H1 (cell line): ENCODE measurements around the gene GTF2A1. TPM values are rescaled to one million over a fixed set of nuclear protein-coding genes. Genes with fewer than 3 reads are reported as not detected.

Experiments
- CTCF ChIA-PET: fragments of 300-600 bp; sonication (Branson Sonifier 250); formaldehyde crosslinking; loops from one replicate; lab custom pipeline; 2021; ENCODE audit not compliant: partially characterized antibody; lab: Charles Lee
- POLR2A ChIA-PET: fragments of 300-600 bp; sonication (Branson Sonifier 250); formaldehyde crosslinking; loops from one replicate; lab custom pipeline; 2021; ENCODE audit warnings: inconsistent platforms; ENCODE audit not compliant: partially characterized antibody; lab: Charles Lee
- DNase-seq, 2 experiments: peaks; one replicate each; pipeline versions ENCODE4 v3.0.0 to v3.0.0-alpha.2; 2010 to 2022; ENCODE audit warnings: low spot score in 2 of 2, low read depth in 1 of 2, mixed read lengths in 1 of 2
- FAIRE-seq: peaks from 2 replicates; lab custom pipeline; 2011; peaks lifted over from hg19 to GRCh38; lab: Jason Lieb, UNC
- H2AFZ ChIP-seq: 2 replicates; pipeline ENCODE4 v1.8.1; 2012; ENCODE audit warnings: low read length, inconsistent platforms
- H2AK5ac ChIP-seq: 2 replicates; pipeline ENCODE4 v1.6.1; 2013; ENCODE audit warnings: low read depth, low read length
- H2BK120ac ChIP-seq: replicated peaks from 2 replicates; pipeline ENCODE3; 2013; ENCODE audit warnings: low read depth, low read length, inconsistent platforms
- H2BK12ac ChIP-seq: 2 replicates; pipeline ENCODE4 v1.6.1; 2013; ENCODE audit warnings: low read depth, low read length
- H2BK15ac ChIP-seq: 2 replicates; pipeline ENCODE4 v1.6.1; 2013; ENCODE audit warnings: low read length
- H2BK20ac ChIP-seq: 2 replicates; pipeline ENCODE4 v1.6.1; 2013; ENCODE audit warnings: low read length
- H2BK5ac ChIP-seq: 2 replicates; pipeline ENCODE4 v1.6.1; 2013; ENCODE audit warnings: low read depth, low read length
- H3K14ac ChIP-seq: 2 replicates; pipeline ENCODE4 v1.6.1; 2013; ENCODE audit warnings: inconsistent platforms; ENCODE audit not compliant: insufficient read length
- H3K18ac ChIP-seq: 2 replicates; pipeline ENCODE4 v1.6.1; 2013; ENCODE audit warnings: low read length; ENCODE audit errors: extremely low read depth
- H3K23ac ChIP-seq: 2 replicates; pipeline ENCODE4 v1.6.1; 2013; ENCODE audit warnings: inconsistent platforms; ENCODE audit not compliant: insufficient read length
- H3K23me2 ChIP-seq: 2 replicates; pipeline ENCODE4 v1.6.1; 2013; ENCODE audit warnings: low read depth, low read length
- H3K27ac ChIP-seq: 2 replicates; pipeline ENCODE4 v1.6.1; 2011; ENCODE audit warnings: low read depth, low read length, inconsistent platforms
- H3K27me3 ChIP-seq, 4 experiments: replicated peaks in 1 of 4; 1 replicate in 1 of 4; 2 replicates in 3 of 4; pipeline versions ENCODE4 v1.6.1 to v1.8.1; 2011 to 2013; ENCODE audit warnings: low read length in 3 of 4, mild to moderate bottlenecking in 3 of 4, inconsistent platforms in 2 of 4, mixed read lengths in 2 of 4, moderate library complexity in 1 of 4; ENCODE audit not compliant: control insufficient read depth in 3 of 4, insufficient read depth in 3 of 4; ENCODE audit errors: extremely low read depth in 1 of 4
- H3K36me3 ChIP-seq, 4 experiments: 2 replicates each; pipeline versions ENCODE4 v1.6.1 to v1.8.1; 2011 to 2013; ENCODE audit warnings: mild to moderate bottlenecking in 4 of 4, low read length in 3 of 4, moderate library complexity in 2 of 4, control low read depth in 1 of 4, inconsistent platforms in 1 of 4; ENCODE audit not compliant: insufficient read depth in 4 of 4, control insufficient read depth in 2 of 4
- H3K4ac ChIP-seq: replicated peaks from 2 replicates; pipeline ENCODE3; 2013; ENCODE audit warnings: low read length, low read depth, mixed read lengths, inconsistent platforms; ENCODE audit not compliant: insufficient read length
- H3K4me1 ChIP-seq, 4 experiments: replicated peaks in 1 of 4; 1 replicate in 1 of 4; 2 replicates in 3 of 4; pipeline versions ENCODE4 v1.6.1 to v1.8.1; 2011 to 2013; ENCODE audit warnings: low read length in 3 of 4, inconsistent platforms in 2 of 4, mixed read lengths in 1 of 4; ENCODE audit not compliant: insufficient read depth in 4 of 4, control insufficient read depth in 3 of 4
- H3K4me2 ChIP-seq, 2 experiments: 2 replicates each; pipeline versions ENCODE4 v1.6.1 to v1.8.1; 2011 to 2013; ENCODE audit warnings: low read depth in 2 of 2, low read length in 2 of 2, control low read depth in 1 of 2, inconsistent platforms in 1 of 2, mild to moderate bottlenecking in 1 of 2; ENCODE audit not compliant: insufficient read depth in 1 of 2
- H3K4me3 ChIP-seq, 4 experiments: fragments of 200-600, 300-600 bp in 1 of 4; sonication (generic), shearing (Covaris generic), sonication (Bioruptor Twin) in 1 of 4; 2 replicates each; pipeline versions ENCODE4 v1.5.1 to v1.8.1; 2011 to 2016; ENCODE audit warnings: low read length in 4 of 4, low read depth in 3 of 4, control low read depth in 2 of 4, inconsistent platforms in 2 of 4, mild to moderate bottlenecking in 2 of 4, mixed read lengths in 1 of 4, moderate library complexity in 1 of 4; ENCODE audit not compliant: insufficient read depth in 2 of 4; ENCODE audit errors: extremely low read depth in 1 of 4
- H3K56ac ChIP-seq: replicated peaks from 2 replicates; pipeline ENCODE3; 2013; ENCODE audit warnings: low read depth, mild to moderate bottlenecking, mixed read lengths, low read length, inconsistent platforms; ENCODE audit not compliant: insufficient read length
- H3K79me1 ChIP-seq: 2 replicates; pipeline ENCODE4 v1.6.1; 2013; ENCODE audit warnings: low read depth, low read length, control low read depth
- H3K79me2 ChIP-seq, 2 experiments: 2 replicates each; pipeline versions ENCODE4 v1.6.1 to v1.8.1; 2012 to 2013; ENCODE audit warnings: low read length in 2 of 2, mild to moderate bottlenecking in 2 of 2, inconsistent platforms in 1 of 2; ENCODE audit not compliant: insufficient read depth in 2 of 2, control insufficient read depth in 1 of 2
- H3K9ac ChIP-seq, 4 experiments: replicated peaks in 1 of 4; 1 replicate in 1 of 4; 2 replicates in 3 of 4; pipeline versions ENCODE4 v1.6.1 to v1.8.1; 2011 to 2013; ENCODE audit warnings: low read depth in 3 of 4, low read length in 3 of 4, control low read depth in 2 of 4, mild to moderate bottlenecking in 2 of 4, moderate library complexity in 2 of 4, inconsistent platforms in 1 of 4; ENCODE audit errors: extremely low read depth in 1 of 4
- H3K9me3 ChIP-seq, 2 experiments: 2 replicates each; pipeline versions ENCODE4 v1.6.1 to v1.8.1; 2012 to 2013; ENCODE audit warnings: mild to moderate bottlenecking in 2 of 2, moderate library complexity in 2 of 2, control low read depth in 1 of 2, inconsistent platforms in 1 of 2, low read depth in 1 of 2, low read length in 1 of 2, mixed read lengths in 1 of 2; ENCODE audit not compliant: insufficient read depth in 2 of 2
- H4K20me1 ChIP-seq, 2 experiments: replicated peaks in 1 of 2; 2 replicates each; pipeline versions ENCODE3 to v1.8.1; 2011 to 2013; ENCODE audit warnings: inconsistent platforms in 2 of 2, low read length in 2 of 2, mild to moderate bottlenecking in 1 of 2; ENCODE audit not compliant: insufficient read depth in 2 of 2, control insufficient read depth in 1 of 2
- H4K5ac ChIP-seq: 2 replicates; pipeline ENCODE4 v1.6.1; 2013; ENCODE audit warnings: low read length, low read depth, mixed read lengths, inconsistent platforms; ENCODE audit not compliant: insufficient read length
- H4K8ac ChIP-seq: 2 replicates; pipeline ENCODE4 v1.8.0; 2013; ENCODE audit warnings: mild to moderate bottlenecking, moderate library complexity, low read length, inconsistent platforms; ENCODE audit not compliant: insufficient read depth; ENCODE audit errors: extremely low read depth
- H4K91ac ChIP-seq: replicated peaks from 2 replicates; pipeline ENCODE3; 2013; ENCODE audit warnings: low read length, mixed read lengths, inconsistent platforms; ENCODE audit not compliant: insufficient read length
- BRCA1 ChIP-seq: IDR thresholded peaks from 2 replicates; pipeline ENCODE4 v1.6.1; 2012; ENCODE audit warnings: low read depth, low read length, improper control_type of control experiment
- CBX8 ChIP-seq: fragments of 300-800, 300-1000 bp; sonication (generic); IDR thresholded peaks from 2 replicates; pipeline ENCODE4 v1.7.1; 2016; ENCODE audit warnings: low read depth, low read length, borderline replicate concordance
- CHD2 ChIP-seq: IDR thresholded peaks from 2 replicates; pipeline ENCODE4 v1.6.1; 2012; ENCODE audit warnings: low read length, improper control_type of control experiment
- CREB1 ChIP-seq: IDR thresholded peaks from 2 replicates; pipeline ENCODE4 v1.6.1; 2012; ENCODE audit warnings: inconsistent platforms
- EP300 ChIP-seq, 2 experiments: IDR thresholded peaks; 1 replicate in 1 of 2; 2 replicates in 1 of 2; pipeline ENCODE4 v1.6.1; 2011 to 2012; ENCODE audit warnings: low read depth in 2 of 2, low read length in 2 of 2, mild to moderate bottlenecking in 2 of 2, borderline replicate concordance in 1 of 2, inconsistent platforms in 1 of 2, moderate library complexity in 1 of 2
- EZH2 ChIP-seq: fragments of 200-600 bp; sonication (generic); IDR thresholded peaks from 2 replicates; pipeline ENCODE4 v1.7.1; 2012; ENCODE audit warnings: low read depth, mild to moderate bottlenecking, moderate library complexity, low read length, inconsistent platforms; ENCODE audit not compliant: severe bottlenecking
- FOSL1 ChIP-seq: IDR thresholded peaks from 2 replicates; pipeline ENCODE4 v1.6.1; 2011; ENCODE audit warnings: mild to moderate bottlenecking, low read depth, low read length, moderate library complexity; ENCODE audit not compliant: insufficient read depth
- JUN ChIP-seq: IDR thresholded peaks from 2 replicates; pipeline ENCODE4 v1.6.1; 2011; ENCODE audit warnings: low read depth, mild to moderate bottlenecking, improper control_type of control experiment, low read length
- SP2 ChIP-seq: IDR thresholded peaks from 2 replicates; pipeline ENCODE4 v1.6.1; 2012; ENCODE audit warnings: mild to moderate bottlenecking, low read length, inconsistent platforms
- SUZ12 ChIP-seq: fragments of 200-600 bp; sonication (generic); IDR thresholded peaks from 2 replicates; pipeline ENCODE4 v1.6.1; 2012; ENCODE audit warnings: mild to moderate bottlenecking, inconsistent platforms, low read length, moderate library complexity, mixed read lengths
- TEAD4 ChIP-seq: IDR thresholded peaks from 2 replicates; pipeline ENCODE4 v1.6.1; 2012; ENCODE audit warnings: low read depth, low read length, inconsistent platforms, mixed read lengths
- WGBS, 2 experiments: shearing (Covaris generic) in 1 of 2; methylation state at CpG; one replicate each; pipeline versions ENCODE4 v1.1.6 to v1.1.7; 2013 to 2015; ENCODE audit warnings: low lambda C conversion rate in 2 of 2, mixed read lengths in 2 of 2, inconsistent platforms in 1 of 2, low coverage in 1 of 2, missing lambda C conversion rate in 1 of 2; ENCODE audit not compliant: insufficient replicate concordance in 2 of 2, insufficient coverage in 1 of 2, insufficient read length in 1 of 2; ENCODE audit errors: extremely low coverage in 1 of 2, missing lambda C conversion rate in 1 of 2; 5-methylcytosine and 5-hydroxymethylcytosine counted together
- polyA plus RNA-seq, 7 experiments: library from polyadenylated mRNA; depleted of rRNA in 3 of 7; stranded (reverse) in 5 of 7; unstranded in 2 of 7; fragments of >200 nt in 5 of 7; fragments of 200-250 nt in 2 of 7; gene quantifications; 1 replicate in 5 of 7; 2 replicates in 1 of 7; 4 replicates in 1 of 7; pipeline versions ENCODE4 v1.2.1 to v1.2.3, GENCODE V29; 2011 to 2013; ENCODE audit warnings: missing spikeins in 2 of 7, mixed read lengths in 2 of 7
- total RNA-seq: library from RNA; stranded (reverse); fragmentation: NEBNext Ultra II Directional; extraction: Animal tissue kit (Norgen Biotek cat#: 25700); gene quantifications from 2 replicates; pipeline ENCODE4 v1.2.1, GENCODE V29; 2021

Gene GTF2A1
- total and polyA plus RNA-seq, 2 of the 8 experiments (the other 6 are each of a cell fraction or from before 2014, with no cell fraction given): 24.1 to 57.8 TPM

- Histone ChIP-seq H2BK5ac (no peak overlapping the region), H4K91ac (no peak overlapping the region), H3K9ac (no peak overlapping the region), H3K9me3 (peaks cover 4 to 5% of the 10 kb centered on the region in 2 experiments; a peak in 1 of 4 replicates), H4K5ac (no peak overlapping the region), H3K23ac (no peak overlapping the region), H3K79me1 (no peaks in the 10 kb centered on the region), H2AK5ac (no peak overlapping the region), H3K23me2 (no peaks in the 10 kb centered on the region), H2AFZ (no peak overlapping the region), H4K20me1 (no peaks in the 10 kb centered on the region), H2BK12ac (no peak overlapping the region), H3K4me3 (no peak overlapping the region), H4K8ac (no peak overlapping the region), H3K14ac (no peak overlapping the region), H2BK20ac (no peak overlapping the region), H3K4ac (no peak overlapping the region), H3K27ac (no peak overlapping the region), H3K36me3 (no peaks in the 10 kb centered on the region), H3K27me3 (no peaks in the 10 kb centered on the region), H3K18ac (no peak overlapping the region), H3K4me2 (no peak overlapping the region), H3K56ac (no peak overlapping the region), H3K4me1 (no peaks in the 10 kb centered on the region), H3K79me2 (no peaks in the 10 kb centered on the region), H2BK120ac (no peak overlapping the region), H2BK15ac (no peak overlapping the region)
- POLR2A ChIA-PET: interaction anchor here (0.9 to 1.4 kb wide), 2 partner anchors 12 to 25 kb away, joined by 4 to 5 read pairs; partner anchors contain the start of gene GTF2A1
- no peak for DNase-seq
- no peak for FAIRE-seq
- WGBS, 2 experiments: 97% methylated on average over 19 of the region's 19 CpGs; no CpG with 5 or more reads in 1 of the 2 experiments
- CTCF ChIA-PET: interaction anchor here (0.6 to 2.0 kb wide), 3 partner anchors 23 to 217 kb away, joined by 3 to 10 read pairs (median 3); no protein-coding TSS in a partner anchor
- TF ChIP-seq CBX8 (no peak), SUZ12 (no peak), FOSL1 (no peak), CHD2 (no peak), EP300 (IDR thresholded peaks at IDR 0.05; ENCODE audit: borderline replicate concordance in 1 of 2, low read depth in 2 of 2, low read length in 2 of 2) (no peak), CREB1 (no peak), EZH2 (no peak), TEAD4 (no peak), JUN (no peak), BRCA1 (no peak), SP2 (no peak)
Observed at GRCh38 chr14:81246461-81247270, 25.9 kb upstream of the GTF2A1 start.
